ENCODE measurements around the gene PLCD1. TPM values are rescaled to one million over a fixed set of nuclear protein-coding genes. Genes with fewer than 3 reads are reported as not detected.
"Not testable (repeated sequence)": the region's sequence is repeated elsewhere in the genome, so short reads cannot be mapped to it uniquely, and the experiment has no call there.

PLCD1 gene
- total and polyA plus RNA-seq, 2 experiments from 2014 or later: 21.0 to 29.1 TPM

DNA sequence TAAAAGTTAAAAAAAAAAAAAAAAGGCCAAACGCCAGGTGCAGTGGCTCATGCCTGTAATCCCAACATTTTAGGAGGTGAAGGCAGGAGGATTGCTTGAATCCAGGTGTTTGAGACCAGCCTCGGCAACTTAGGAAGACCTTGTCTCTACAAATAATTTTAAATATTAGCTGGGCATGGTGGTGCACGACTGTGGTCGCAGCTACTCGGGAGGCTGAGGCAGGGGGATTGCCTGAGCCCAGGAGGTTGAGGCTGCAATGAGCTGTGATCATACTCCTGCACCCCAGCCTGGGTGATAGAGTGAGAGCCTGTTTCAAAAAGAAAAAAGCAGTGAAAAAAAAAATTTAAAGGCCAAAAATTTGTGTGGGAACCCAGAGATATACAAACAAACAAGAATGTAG is 6.8 kb upstream of the PLCD1 start:
- no peaks in the 10 kb centered on the region for H3K36me3 ChIP-seq
- no peak for DNase-seq (ENCODE audit: low read depth in 1 of 2, low spot score in 1 of 2)
- no peaks in the 10 kb centered on the region for H3K9me3 ChIP-seq (ENCODE audit: low read depth)
- no peak overlapping the region for H3K27ac ChIP-seq
- H3K27me3 ChIP-seq: peaks cover 28% of the 10 kb centered on the region
- no peaks in the 10 kb centered on the region for H3K4me1 ChIP-seq (ENCODE audit: low read depth)
- no peak overlapping the region for H3K4me3 ChIP-seq
- TF ChIP-seq, protein P1, sequence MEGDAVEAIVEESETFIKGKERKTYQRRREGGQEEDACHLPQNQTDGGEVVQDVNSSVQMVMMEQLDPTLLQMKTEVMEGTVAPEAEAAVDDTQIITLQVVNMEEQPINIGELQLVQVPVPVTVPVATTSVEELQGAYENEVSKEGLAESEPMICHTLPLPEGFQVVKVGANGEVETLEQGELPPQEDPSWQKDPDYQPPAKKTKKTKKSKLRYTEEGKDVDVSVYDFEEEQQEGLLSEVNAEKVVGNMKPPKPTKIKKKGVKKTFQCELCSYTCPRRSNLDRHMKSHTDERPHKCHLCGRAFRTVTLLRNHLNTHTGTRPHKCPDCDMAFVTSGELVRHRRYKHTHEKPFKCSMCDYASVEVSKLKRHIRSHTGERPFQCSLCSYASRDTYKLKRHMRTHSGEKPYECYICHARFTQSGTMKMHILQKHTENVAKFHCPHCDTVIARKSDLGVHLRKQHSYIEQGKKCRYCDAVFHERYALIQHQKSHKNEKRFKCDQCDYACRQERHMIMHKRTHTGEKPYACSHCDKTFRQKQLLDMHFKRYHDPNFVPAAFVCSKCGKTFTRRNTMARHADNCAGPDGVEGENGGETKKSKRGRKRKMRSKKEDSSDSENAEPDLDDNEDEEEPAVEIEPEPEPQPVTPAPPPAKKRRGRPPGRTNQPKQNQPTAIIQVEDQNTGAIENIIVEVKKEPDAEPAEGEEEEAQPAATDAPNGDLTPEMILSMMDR (IDR thresholded peaks at IDR 0.05; ENCODE audit: low read depth, low read length): no peak

DNA sequence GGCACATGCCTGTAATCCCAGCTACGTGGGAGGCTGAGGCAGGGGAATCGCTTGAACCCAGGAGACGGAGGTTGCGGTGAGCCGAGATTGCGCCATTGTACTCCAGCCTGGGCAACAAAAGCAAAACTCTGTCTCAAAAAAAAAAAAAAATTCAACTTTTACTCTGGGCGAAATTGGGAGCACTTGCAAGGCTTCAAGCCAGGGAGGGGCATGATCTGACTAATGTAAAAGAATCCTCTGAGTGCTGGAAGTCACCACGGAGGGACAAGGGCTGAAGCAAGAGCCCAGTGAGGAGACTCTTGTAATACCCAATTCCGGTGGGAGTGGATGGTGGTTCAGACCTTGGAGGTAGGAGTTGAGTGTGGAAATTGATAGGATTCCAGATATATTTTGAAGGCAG is 4.9 kb upstream of the PLCD1 start:
- DNase-seq (ENCODE audit: low read depth in 1 of 2, low spot score in 1 of 2); H3K36me3 ChIP-seq; H3K4me1 ChIP-seq (ENCODE audit: low read depth); H3K27ac ChIP-seq; H3K9me3 ChIP-seq (ENCODE audit: low read depth); H3K27me3 ChIP-seq; H3K4me3 ChIP-seq: not testable (repeated sequence)

DNA sequence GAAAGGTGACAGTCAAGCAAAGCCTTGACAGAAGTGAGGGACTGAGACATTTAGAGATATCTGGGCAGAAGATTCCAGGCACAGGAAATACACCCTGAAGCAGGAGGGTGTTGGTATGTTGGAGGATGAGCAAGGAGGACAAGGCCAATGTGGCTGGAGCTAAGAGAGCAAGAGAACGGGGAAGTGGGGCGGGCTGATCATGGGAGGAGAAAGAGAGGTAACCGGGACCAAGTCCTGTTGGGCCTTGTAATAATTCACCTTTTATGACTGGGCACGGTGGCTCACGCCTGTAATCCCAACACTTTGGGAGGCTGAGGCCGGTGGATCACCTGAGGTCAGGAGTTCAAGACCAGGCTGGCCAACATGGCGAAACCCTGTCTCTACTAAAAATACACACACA is 4.1 kb upstream of the PLCD1 start:
- H3K27me3 ChIP-seq; H3K9me3 ChIP-seq (ENCODE audit: low read depth); DNase-seq (ENCODE audit: low read depth in 1 of 2, low spot score in 1 of 2); H3K36me3 ChIP-seq; H3K27ac ChIP-seq; H3K4me3 ChIP-seq; H3K4me1 ChIP-seq (ENCODE audit: low read depth): not testable (repeated sequence)

DNA sequence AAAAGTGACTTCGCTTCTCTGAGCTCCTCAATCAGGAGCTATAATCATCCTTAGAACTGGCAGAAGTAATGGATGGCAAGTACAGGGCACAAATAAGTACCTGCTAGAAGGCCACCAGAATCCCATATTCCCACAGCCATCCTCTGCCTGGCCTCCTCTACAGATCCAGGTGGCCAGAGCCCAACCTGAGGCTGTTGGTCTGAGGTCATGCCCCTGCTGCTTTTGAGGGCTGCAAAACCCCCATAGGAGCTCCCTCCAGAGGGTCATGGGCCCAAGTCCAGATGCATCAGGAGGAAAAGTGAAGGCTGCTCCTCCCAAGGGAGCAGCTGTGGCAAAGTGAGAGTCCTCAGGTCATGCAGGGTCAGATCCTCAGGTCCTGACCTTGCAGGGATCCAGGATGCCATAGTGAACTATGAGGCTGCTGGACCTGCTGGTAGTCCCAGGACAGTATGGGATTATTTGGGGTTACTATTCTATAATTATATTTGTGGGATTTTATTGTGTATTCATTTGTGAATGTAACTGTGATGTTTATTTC is 3.0 kb upstream of the PLCD1 start:
- TF ChIP-seq, protein P1 (IDR thresholded peaks at IDR 0.05; ENCODE audit: low read depth, low read length): no peak
- DNase-seq (ENCODE audit: low read depth in 1 of 2, low spot score in 1 of 2): no peak

DNA sequence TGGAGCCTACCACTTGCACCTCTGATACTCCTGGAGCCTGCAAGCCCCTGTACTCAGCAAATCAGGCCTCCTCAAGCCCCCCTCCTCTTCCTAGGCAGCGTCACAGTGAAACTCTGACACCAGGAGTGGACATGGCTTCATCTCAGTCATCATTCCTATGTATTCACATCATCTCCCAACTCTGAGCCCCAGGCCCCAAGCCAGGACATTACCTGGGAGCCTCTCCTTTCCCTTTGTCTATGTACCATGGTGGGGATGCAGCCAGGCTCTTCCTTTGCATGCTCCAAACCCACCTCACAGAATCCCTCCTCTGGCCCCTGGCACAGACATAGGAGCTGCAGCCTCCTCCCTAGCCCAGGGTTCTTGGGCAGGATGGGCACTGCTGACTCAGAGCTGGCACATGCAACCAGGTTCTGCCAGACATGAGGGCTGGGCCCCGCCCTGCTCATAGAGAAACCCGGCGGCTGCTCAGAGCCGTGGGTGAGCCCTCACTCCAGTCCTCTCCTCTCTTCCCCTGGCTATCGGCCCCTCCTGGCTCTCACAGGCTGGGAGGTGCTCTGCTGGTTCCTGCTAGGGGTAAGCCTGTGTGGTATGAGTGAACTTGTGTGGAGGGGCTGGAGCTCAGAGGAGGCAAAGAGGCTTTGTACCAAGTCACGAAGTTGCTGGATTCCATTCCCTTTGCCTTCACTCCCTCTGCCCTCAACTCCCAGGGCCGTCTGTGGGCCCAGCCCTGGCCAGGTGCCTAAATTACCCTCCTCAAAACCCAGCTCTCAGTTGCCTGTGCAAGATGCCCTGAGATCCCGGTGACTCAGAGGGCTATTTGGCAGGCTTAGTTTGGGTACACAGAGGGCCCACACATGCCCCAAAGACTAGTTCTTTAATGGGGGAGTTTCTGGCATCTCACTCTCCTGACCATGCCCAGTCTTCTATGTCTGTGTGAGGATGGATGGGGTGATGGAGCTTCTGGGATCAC is 1.9 kb upstream of the PLCD1 start:
- peak in 1 of 2 donors; percentile 10 for DNase-seq (ENCODE audit: low read depth in 1 of 2, low spot score in 1 of 2)
- Histone ChIP-seq H3K36me3 (no peaks in the 10 kb centered on the region), H3K9me3 (ENCODE audit: low read depth) (no peaks in the 10 kb centered on the region), H3K27ac (no peak overlapping the region), H3K27me3 (peaks cover 20% of the 10 kb centered on the region), H3K4me1 (ENCODE audit: low read depth) (peaks cover 5% of the 10 kb centered on the region), H3K4me3 (no peak overlapping the region)
- TF ChIP-seq, protein P1 (IDR thresholded peaks at IDR 0.05; ENCODE audit: low read depth, low read length): no peak

More for the DNA sequence above, 3.0 kb upstream of the PLCD1 start:
- Histone ChIP-seq H3K36me3 (no peaks in the 10 kb centered on the region), H3K4me1 (ENCODE audit: low read depth) (peaks cover 5% of the 10 kb centered on the region), H3K27ac (no peak overlapping the region), H3K4me3 (no peak overlapping the region), H3K9me3 (ENCODE audit: low read depth) (no peaks in the 10 kb centered on the region), H3K27me3 (peaks cover 16% of the 10 kb centered on the region)

DNA sequence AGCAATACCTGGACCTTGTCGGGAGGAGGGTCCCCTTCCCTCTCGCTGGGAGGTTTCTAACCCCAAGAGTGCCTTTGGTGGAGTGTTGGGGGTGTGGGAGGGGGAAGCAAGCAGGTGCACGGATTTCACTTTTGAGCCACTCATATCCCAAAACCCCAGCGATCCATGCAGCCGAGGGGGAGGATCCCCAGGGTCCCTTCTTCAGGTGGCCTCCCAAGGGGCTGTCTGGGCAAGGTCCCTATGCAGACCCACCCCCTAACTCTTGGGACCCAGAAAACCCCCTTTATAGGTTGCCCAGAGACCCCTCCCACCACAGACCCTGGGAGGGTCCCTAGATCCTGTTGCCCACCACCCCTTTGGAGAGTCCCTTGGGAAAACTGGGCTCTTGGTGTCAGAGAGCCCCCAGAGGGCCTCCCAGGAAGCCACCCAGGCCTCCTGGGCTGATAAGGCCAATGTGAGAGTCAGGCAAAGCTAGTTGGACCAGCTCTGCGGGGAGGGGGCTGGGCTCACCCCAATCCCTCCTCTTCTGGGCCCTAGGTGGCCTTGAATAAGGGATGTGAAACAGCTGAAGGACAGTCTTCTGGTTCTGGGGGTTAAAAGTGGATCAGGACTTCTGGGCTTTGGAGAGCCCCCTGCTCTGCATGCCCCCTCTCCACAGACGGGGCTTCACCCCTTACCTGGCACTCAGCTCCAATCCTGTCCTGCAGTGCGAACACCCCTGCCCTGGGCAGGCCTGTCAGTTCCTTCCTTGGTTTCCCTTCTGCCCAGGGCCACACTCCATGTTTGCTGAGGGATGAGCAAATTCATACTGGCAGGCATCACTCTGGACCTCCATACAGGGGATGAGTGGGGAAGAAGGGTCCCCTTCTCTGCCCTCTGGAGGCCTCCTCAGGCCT is 932 bp upstream of the PLCD1 start:
- H3K27ac ChIP-seq: no peak overlapping the region
- no peak for DNase-seq (ENCODE audit: low read depth in 1 of 2, low spot score in 1 of 2)
- H3K9me3 ChIP-seq (ENCODE audit: low read depth): no peaks in the 10 kb centered on the region
- peaks cover 5% of the 10 kb centered on the region for H3K4me1 ChIP-seq (ENCODE audit: low read depth)
- no peaks in the 10 kb centered on the region for H3K36me3 ChIP-seq
- peak overlapping the region; percentile 46 for H3K4me3 ChIP-seq
- peaks cover 20% of the 10 kb centered on the region for H3K27me3 ChIP-seq
- TF ChIP-seq, protein P1 (IDR thresholded peaks at IDR 0.05; ENCODE audit: low read depth, low read length): no peak

Measured in cardiac muscle cell (in vitro differentiated cells and primary cell).